Left hindlimb (tissue), 1 donor: ENCODE results near the gene HEG1.
A peak's percentile ranks its signal among the peaks of the same experiment; 100 is the strongest.

ENCODE experiments used
- DNase-seq: peaks from one replicate; pipeline ENCODE4 v3.0.0-alpha.2; 2018

Gene HEG1

GRCh38 chr3:125045965-125046364 is 9.8 kb downstream of the HEG1 start:
- DNase-seq = no peak

- DNase-seq = no peak
These were observed 10.6 kb downstream of the HEG1 start for GRCh38 chr3:125045194-125045593.

- DNase-seq = peak; percentile 43
These were observed 12.1 kb downstream of the HEG1 start for GRCh38 chr3:125043599-125044151.

GRCh38 chr3:125042725-125043406 is 12.9 kb downstream of the HEG1 start:
- DNase-seq = peak; percentile 59

GRCh38 chr3:125039131-125040100 is 16.4 kb downstream of the HEG1 start:
- no peak for DNase-seq

GRCh38 chr3:125037498-125038150 is 18.2 kb downstream of the HEG1 start:
- no peak for DNase-seq

GRCh38 chr3:125035217-125035616 is 20.6 kb downstream of the HEG1 start:
- no peak for DNase-seq

- DNase-seq = no peak
These were observed 22.2 kb downstream of the HEG1 start for GRCh38 chr3:125033616-125034015.

GRCh38 chr3:125033135-125033534 is 22.7 kb downstream of the HEG1 start:
- DNase-seq = no peak

GRCh38 chr3:125032683-125033082 is 23.1 kb downstream of the HEG1 start:
- DNase-seq = no peak

GRCh38 chr3:125032100-125032643 is 23.6 kb downstream of the HEG1 start:
- DNase-seq = no peak

GRCh38 chr3:125031544-125031943 is 24.3 kb downstream of the HEG1 start:
- no peak for DNase-seq

- DNase-seq = no peak
These were observed 27.1 kb downstream of the HEG1 start for GRCh38 chr3:125028657-125029056.

- no peak for DNase-seq
These were observed 30.2 kb downstream of the HEG1 start for GRCh38 chr3:125025642-125026041.

- peak; percentile 44 for DNase-seq
These were observed 31.0 kb downstream of the HEG1 start for GRCh38 chr3:125024817-125025216.

GRCh38 chr3:125023833-125024555 is 31.8 kb downstream of the HEG1 start:
- DNase-seq = no peak

GRCh38 chr3:125022206-125022605 is 33.6 kb downstream of the HEG1 start:
- no peak for DNase-seq

GRCh38 chr3:125019271-125019670 is 36.5 kb downstream of the HEG1 start:
- no peak for DNase-seq

GRCh38 chr3:125017406-125017805 is 38.4 kb downstream of the HEG1 start:
- DNase-seq = no peak

- no peak for DNase-seq
These were observed 41.1 kb downstream of the HEG1 start for GRCh38 chr3:125014570-125015179.

- no peak for DNase-seq
These were observed 42.7 kb downstream of the HEG1 start for GRCh38 chr3:125013095-125013494.

- no peak for DNase-seq
These were observed 43.9 kb downstream of the HEG1 start for GRCh38 chr3:125011941-125012340.
